RWPE1 (cell line): ENCODE measurements around the gene EIF2B2.

Experiments used
- CTCF ChIA-PET: fragments of 350-600 bp; sonication (Branson Sonifier 250); formaldehyde crosslinking; extraction: SDS; loops from one replicate; lab custom pipeline; 2021; lab: Yijun Ruan, JAX
- POLR2A ChIA-PET: fragments of 400-600 bp; formaldehyde crosslinking; extraction: SDS; loops from one replicate; lab custom pipeline; 2020; ENCODE audit warnings: antibody characterized with exemption; ENCODE audit not compliant: low non-redundant PET; lab: Yijun Ruan, JAX
- DNase-seq: peaks from one replicate; pipeline ENCODE4 v3.0.0; 2012; ENCODE audit warnings: low spot score
- H3K27ac ChIP-seq: fragments of 450-650 bp; 2 replicates; pipeline ENCODE4 v1.5.1; 2017
- TF ChIP-seq, protein P1 (sequence below): fragments of 450-650 bp; conservative IDR thresholded peaks from 2 replicates; pipeline ENCODE4 v1.5.1; 2017; ENCODE audit warnings: low read depth, mild to moderate bottlenecking

The EIF2B2 gene

DNA sequence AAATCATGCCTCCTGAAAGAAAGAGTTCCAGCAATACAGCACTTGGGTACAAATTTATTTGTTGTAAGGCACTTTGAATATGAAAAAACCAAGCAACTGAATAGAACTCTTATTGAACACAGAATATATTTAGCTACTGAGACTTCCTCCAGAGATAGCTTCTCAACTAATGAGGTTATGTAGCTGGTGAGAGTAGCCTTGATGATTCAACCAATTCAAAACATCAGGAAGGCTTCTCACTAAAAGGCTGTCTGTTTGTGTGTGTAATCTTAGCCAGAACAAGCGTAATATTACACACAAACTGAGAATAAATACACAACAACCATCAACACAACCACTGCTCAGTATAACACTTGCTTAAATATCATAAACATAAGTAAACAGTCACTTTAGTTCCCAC is 20.4 kb downstream of the EIF2B2 start:
- ChIA-PET POLR2A (no interaction called here), CTCF (interaction anchor here (0.6 to 1.4 kb wide), 6 partner anchors 14 to 162 kb away, joined by 3 to 6 read pairs (median 3); no protein-coding TSS in a partner anchor)
- no peak for DNase-seq
- H3K27ac ChIP-seq, result no peak overlapping the region
- TF ChIP-seq, protein P1, sequence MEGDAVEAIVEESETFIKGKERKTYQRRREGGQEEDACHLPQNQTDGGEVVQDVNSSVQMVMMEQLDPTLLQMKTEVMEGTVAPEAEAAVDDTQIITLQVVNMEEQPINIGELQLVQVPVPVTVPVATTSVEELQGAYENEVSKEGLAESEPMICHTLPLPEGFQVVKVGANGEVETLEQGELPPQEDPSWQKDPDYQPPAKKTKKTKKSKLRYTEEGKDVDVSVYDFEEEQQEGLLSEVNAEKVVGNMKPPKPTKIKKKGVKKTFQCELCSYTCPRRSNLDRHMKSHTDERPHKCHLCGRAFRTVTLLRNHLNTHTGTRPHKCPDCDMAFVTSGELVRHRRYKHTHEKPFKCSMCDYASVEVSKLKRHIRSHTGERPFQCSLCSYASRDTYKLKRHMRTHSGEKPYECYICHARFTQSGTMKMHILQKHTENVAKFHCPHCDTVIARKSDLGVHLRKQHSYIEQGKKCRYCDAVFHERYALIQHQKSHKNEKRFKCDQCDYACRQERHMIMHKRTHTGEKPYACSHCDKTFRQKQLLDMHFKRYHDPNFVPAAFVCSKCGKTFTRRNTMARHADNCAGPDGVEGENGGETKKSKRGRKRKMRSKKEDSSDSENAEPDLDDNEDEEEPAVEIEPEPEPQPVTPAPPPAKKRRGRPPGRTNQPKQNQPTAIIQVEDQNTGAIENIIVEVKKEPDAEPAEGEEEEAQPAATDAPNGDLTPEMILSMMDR, result no peak

DNA sequence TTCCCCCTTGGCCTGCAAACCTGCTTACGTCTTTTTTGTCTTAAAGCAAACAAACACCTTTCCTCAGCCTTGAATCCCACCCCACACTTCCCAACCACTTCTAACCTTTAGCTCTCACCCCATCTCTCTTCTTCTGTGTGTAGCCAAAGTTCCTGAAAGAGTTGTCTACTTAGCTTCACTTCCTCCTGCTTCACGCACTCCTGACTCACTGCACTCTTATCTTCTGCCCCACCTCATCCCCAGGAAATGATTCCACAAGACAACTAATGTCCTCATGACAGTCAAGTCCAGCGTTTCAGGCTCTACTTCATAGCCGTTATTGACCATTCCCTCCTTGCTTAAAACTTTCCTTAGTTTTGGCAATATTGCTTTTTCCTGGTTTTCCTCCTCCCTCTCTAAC is 22.4 kb downstream of the EIF2B2 start:
- ChIA-PET CTCF (no interaction called here), POLR2A (no interaction called here)
- DNase-seq, result no peak
- H3K27ac ChIP-seq, result no peak overlapping the region
- TF ChIP-seq, protein P1, result no peak

DNA sequence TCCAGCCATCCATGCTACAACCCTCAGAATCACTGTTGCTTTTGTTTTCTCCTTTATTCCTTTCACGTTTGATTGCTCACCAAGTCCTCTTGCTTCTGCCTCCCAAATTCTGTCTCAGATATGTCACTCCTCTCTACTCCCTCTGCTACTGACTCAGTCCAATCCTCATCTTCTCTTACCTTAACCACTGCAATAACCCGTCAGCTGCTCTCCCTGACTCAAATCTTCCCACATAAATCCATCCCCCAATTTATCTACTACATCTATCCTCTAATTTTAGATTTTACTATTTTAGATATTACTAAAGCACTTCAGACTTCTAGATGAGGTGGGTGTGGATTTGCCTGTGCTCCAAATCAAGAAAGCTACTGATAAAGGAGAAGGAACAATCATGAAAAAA is 23.2 kb downstream of the EIF2B2 start:
- no peak for DNase-seq
- POLR2A ChIA-PET, result no interaction called here
- H3K27ac ChIP-seq, result no peak overlapping the region
- CTCF ChIA-PET, result no interaction called here
- TF ChIP-seq, protein P1, result no peak

DNA sequence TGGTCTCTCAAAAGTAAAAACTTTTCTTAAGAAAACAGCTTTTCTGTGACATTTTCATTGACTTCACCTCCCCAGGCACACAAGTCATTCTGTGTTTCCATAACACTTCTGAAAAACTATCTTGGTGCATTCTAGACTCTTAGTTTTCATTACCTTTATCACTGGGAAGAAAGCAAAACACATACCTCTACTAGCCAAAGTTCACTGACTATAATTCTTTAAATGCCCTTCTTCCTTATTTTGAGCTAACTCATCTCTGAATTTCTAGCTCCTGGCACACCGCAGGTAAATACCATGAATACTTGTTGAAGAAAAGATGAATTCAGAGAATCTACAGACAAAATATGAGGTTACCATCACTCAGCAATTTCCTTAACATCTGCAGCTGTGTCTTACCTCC is 27.4 kb downstream of the EIF2B2 start:
- CTCF ChIA-PET, result interaction anchor here (0.6 to 1.0 kb wide), 2 partner anchors 85 to 96 kb away, joined by 3 read pairs; no protein-coding TSS in a partner anchor
- POLR2A ChIA-PET, result no interaction called here
- no peak overlapping the region for H3K27ac ChIP-seq
- TF ChIP-seq, protein P1, result no peak
- DNase-seq, result no peak

DNA sequence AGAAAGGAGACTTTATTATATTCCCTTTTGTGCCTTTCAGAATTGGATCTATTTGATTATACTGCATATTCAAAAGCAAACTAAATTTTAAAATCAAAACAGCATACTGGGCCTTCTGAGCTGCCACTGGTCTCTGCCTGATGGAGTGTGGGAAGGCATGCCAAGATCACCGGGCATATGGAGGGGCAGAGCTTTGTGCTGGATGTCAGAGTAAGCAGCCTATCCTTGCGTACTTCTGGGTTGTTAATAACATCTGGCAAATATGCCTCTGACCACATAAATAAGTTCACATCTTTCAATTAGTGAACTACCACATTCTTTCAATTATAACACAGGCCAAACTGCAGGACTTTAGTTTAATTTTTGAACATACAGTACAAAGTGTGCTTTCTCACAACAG is 30.2 kb downstream of the EIF2B2 start:
- CTCF ChIA-PET, result interaction anchor here (0.6 kb wide), 1 partner anchor 55 kb away, joined by 3 read pairs; no protein-coding TSS in a partner anchor
- TF ChIP-seq, protein P1, result no peak
- H3K27ac ChIP-seq, result no peak overlapping the region
- no peak for DNase-seq
- POLR2A ChIA-PET, result no interaction called here

DNA sequence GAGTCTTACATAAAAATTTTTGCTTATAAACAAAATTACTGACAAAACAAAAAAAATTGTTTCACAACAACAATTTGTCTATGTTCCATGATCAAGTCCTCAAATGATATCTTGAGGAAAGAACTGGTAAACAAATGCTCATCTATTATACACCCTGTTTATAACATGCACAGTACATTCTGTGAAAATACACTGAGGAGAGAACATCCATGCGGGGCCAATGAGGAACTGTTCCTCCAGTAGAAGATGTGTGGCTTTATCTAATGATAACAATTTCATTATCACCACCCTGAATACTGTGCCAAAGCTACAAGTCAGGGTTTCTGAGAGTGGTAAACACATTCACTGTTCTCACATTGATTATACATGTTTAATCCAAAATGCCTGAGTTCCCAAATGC is 37.8 kb downstream of the EIF2B2 start:
- TF ChIP-seq, protein P1, result no peak
- CTCF ChIA-PET, result interaction anchor here (0.6 kb wide), 1 partner anchor 51 kb away, joined by 3 read pairs; no protein-coding TSS in a partner anchor
- no peak for DNase-seq
- H3K27ac ChIP-seq, result no peak overlapping the region
- POLR2A ChIA-PET, result no interaction called here
